Stimulated activated CD4-positive, alpha-beta T cell treated with anti-CD3 and anti-CD28 coated beads, Interleukin-2, amount 100 ng/mL, for 24 hours (primary cell): ENCODE data around the gene JUN.
"Not testable (repeated sequence)": the region's sequence is repeated elsewhere in the genome, so short reads cannot be mapped to it uniquely, and the experiment has no call there.

Experiments used
- DNase-seq, 2 donors: peaks; one replicate each; pipeline ENCODE4 v3.0.0-alpha.2; 2020

Gene JUN

GRCh38 chr1:58805716-58806571 is 22.1 kb upstream of the JUN start:
- no peak for DNase-seq

GRCh38 chr1:58804853-58805565 is 21.2 kb upstream of the JUN start:
- DNase-seq: no peak

GRCh38 chr1:58803858-58804257 is 20.0 kb upstream of the JUN start:
- no peak for DNase-seq

GRCh38 chr1:58802640-58803399 is 19.0 kb upstream of the JUN start:
- DNase-seq: no peak

- DNase-seq: not testable (repeated sequence)
Measured at GRCh38 chr1:58801286-58801685, 17.4 kb upstream of the JUN start.

GRCh38 chr1:58799650-58800049 is 15.8 kb upstream of the JUN start:
- no peak for DNase-seq

GRCh38 chr1:58798910-58799442 is 15.1 kb upstream of the JUN start:
- no peak for DNase-seq

GRCh38 chr1:58796416-58796815 is 12.6 kb upstream of the JUN start:
- no peak for DNase-seq

GRCh38 chr1:58794585-58794984 is 10.7 kb upstream of the JUN start:
- DNase-seq: no peak

- DNase-seq: no peak
Measured at GRCh38 chr1:58792846-58793245, 9.0 kb upstream of the JUN start.

- no peak for DNase-seq
Measured at GRCh38 chr1:58791106-58791505, 7.3 kb upstream of the JUN start.

GRCh38 chr1:58789996-58790660 is 6.3 kb upstream of the JUN start:
- no peak for DNase-seq

GRCh38 chr1:58789322-58789856 is 5.5 kb upstream of the JUN start:
- no peak for DNase-seq

GRCh38 chr1:58788259-58788658 is 4.4 kb upstream of the JUN start:
- DNase-seq: no peak

GRCh38 chr1:58786927-58787245 is 3.0 kb upstream of the JUN start:
- no peak for DNase-seq

- DNase-seq: no peak
Measured at GRCh38 chr1:58786184-58786926, 2.5 kb upstream of the JUN start.

- peak; percentile 28 to 34 for DNase-seq
Measured at GRCh38 chr1:58785442-58786058, 1.7 kb upstream of the JUN start.

- DNase-seq: peak; percentile 73 to 79
Measured at GRCh38 chr1:58784758-58785441, 1.1 kb upstream of the JUN start.

GRCh38 chr1:58783090-58783992 is 506 bp downstream of the JUN start:
- peak; percentile 50 to 51 for DNase-seq
